SU-DHL-6 (cell line): Measurements from ENCODE around the gene ANGPTL2.

Experiments used
- H2AFZ ChIP-seq: fragments of 200-600 bp; sonication (generic); 2 replicates; pipeline ENCODE4 v1.6.1; 2014; ENCODE audit warnings: low read depth, mild to moderate bottlenecking, moderate library complexity, mixed read lengths, antibody characterized with exemption, low read length; ENCODE audit not compliant: severe bottlenecking
- H3F3A ChIP-seq: fragments of 200-600 bp; shearing (Covaris generic); 2 replicates; pipeline ENCODE4 v1.6.0; 2016; ENCODE audit warnings: antibody characterized with exemption, mild to moderate bottlenecking; ENCODE audit not compliant: insufficient read depth
- H3K27ac ChIP-seq: fragments of 200-600 bp; sonication (generic); 2 replicates; pipeline ENCODE4 v1.5.1; 2016; ENCODE audit warnings: low read depth, mild to moderate bottlenecking, low read length, moderate library complexity, mixed read lengths
- H3K27me3 ChIP-seq: fragments of 200-600 bp; sonication (generic), shearing (Covaris generic); 2 replicates; pipeline ENCODE4 v1.6.0; 2014; ENCODE audit warnings: mild to moderate bottlenecking, low read length
- H3K36me3 ChIP-seq: fragments of 200-600 bp; sonication (generic); 2 replicates; pipeline ENCODE4 v1.6.1; 2014; ENCODE audit warnings: mild to moderate bottlenecking, low read length, mixed read lengths
- H3K4me2 ChIP-seq: fragments of 300-600, 200-600 bp; shearing (Covaris generic), sonication (generic); 2 replicates; pipeline ENCODE4 v1.6.0; 2014; ENCODE audit warnings: low read length, low read depth, mild to moderate bottlenecking; ENCODE audit not compliant: poor library complexity, severe bottlenecking
- H3K4me3 ChIP-seq: fragments of 200-600 bp; sonication (generic); 2 replicates; pipeline ENCODE4 v1.5.1; 2014; ENCODE audit warnings: antibody characterized with exemption, low read length, mild to moderate bottlenecking, mixed read lengths; ENCODE audit not compliant: insufficient read depth, poor library complexity, severe bottlenecking
- H3K79me2 ChIP-seq: fragments of 200-600 bp; sonication (generic); 2 replicates; pipeline ENCODE4 v1.6.1; 2014; ENCODE audit warnings: mild to moderate bottlenecking, low read length, moderate library complexity; ENCODE audit not compliant: insufficient read depth
- H3K9ac ChIP-seq: fragments of 200-600 bp; sonication (generic); 2 replicates; pipeline ENCODE4 v1.7.0; 2014; ENCODE audit warnings: mild to moderate bottlenecking, low read length
- H3K9me2 ChIP-seq: fragments of 200-600 bp; sonication (generic); replicated peaks from 2 replicates; pipeline ENCODE4 v1.6.1; 2014; ENCODE audit warnings: low read length; ENCODE audit not compliant: insufficient read depth
- H3K9me3 ChIP-seq: fragments of 200-600 bp; sonication (generic); 2 replicates; pipeline ENCODE4 v1.6.1; 2014; ENCODE audit warnings: low read length, mixed read lengths; ENCODE audit not compliant: insufficient read depth
- H4K20me1 ChIP-seq: fragments of 200-600 bp; sonication (generic); 2 replicates; pipeline ENCODE4 v1.6.1; 2014; ENCODE audit warnings: low read depth, mild to moderate bottlenecking, antibody characterized with exemption, low read length, moderate library complexity, mixed read lengths
- EZH2phosphoT487 ChIP-seq: fragments of 200-600 bp; sonication (generic), shearing (Covaris generic); conservative IDR thresholded peaks from 2 replicates; pipeline ENCODE4 v1.6.1; 2018; ENCODE audit warnings: mild to moderate bottlenecking, antibody characterized with exemption, low read length, moderate library complexity, mixed read lengths
- TF ChIP-seq, protein P1 (sequence below): fragments of 200-600 bp; sonication (generic); IDR thresholded peaks from one replicate; pipeline ENCODE4 v1.5.1; 2017; ENCODE audit warnings: antibody characterized with exemption, mild to moderate bottlenecking, low read length, moderate library complexity; ENCODE audit not compliant: insufficient read depth, poor library complexity, severe bottlenecking

ANGPTL2 gene

DNA sequence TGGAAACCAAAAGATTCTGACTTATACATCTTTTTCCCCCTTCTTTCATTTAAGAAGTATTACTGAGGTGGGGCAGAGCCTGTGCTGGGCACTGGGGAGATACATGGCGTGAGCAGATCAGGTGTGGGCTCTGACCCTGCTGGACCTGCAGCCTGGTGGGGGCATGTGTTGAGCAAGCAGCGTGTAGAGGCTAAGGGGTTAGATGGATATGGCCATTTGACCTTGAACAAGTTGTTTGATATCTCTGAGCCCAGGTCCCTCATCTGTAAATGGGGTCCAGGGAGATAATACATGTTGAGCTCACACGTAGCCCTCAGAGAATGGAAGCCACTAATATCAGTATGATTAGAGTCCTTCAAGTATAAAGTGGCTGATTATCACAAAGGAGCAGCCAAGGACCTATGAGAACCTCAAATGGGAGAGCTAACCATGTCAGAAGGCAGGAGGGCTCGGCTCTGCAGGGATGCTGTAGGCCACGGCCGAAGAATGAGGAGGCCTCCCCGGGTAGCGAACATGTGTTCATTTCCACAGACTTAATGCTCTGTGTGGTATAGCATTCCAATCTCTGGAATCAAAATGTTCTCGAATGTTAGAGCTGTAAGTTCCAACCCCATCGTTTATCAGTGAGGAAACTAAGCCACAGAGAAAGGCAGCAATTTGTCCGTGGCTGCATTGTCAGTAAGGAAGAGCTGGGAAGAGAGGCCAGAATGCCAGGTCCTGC lies 15.4 kb upstream of the ANGPTL2 start:
- no peaks in the 10 kb centered on the region for H3K27me3 ChIP-seq
- no peaks in the 10 kb centered on the region for H3K9me2 ChIP-seq
- no peaks in the 10 kb centered on the region for H3F3A ChIP-seq
- no peak overlapping the region for H3K4me2 ChIP-seq
- no peak overlapping the region for H3K27ac ChIP-seq
- H3K9ac ChIP-seq, result no peak overlapping the region
- no peak overlapping the region for H2AFZ ChIP-seq
- no peaks in the 10 kb centered on the region for H3K79me2 ChIP-seq
- H3K36me3 ChIP-seq, result no peaks in the 10 kb centered on the region
- TF ChIP-seq, protein P1, sequence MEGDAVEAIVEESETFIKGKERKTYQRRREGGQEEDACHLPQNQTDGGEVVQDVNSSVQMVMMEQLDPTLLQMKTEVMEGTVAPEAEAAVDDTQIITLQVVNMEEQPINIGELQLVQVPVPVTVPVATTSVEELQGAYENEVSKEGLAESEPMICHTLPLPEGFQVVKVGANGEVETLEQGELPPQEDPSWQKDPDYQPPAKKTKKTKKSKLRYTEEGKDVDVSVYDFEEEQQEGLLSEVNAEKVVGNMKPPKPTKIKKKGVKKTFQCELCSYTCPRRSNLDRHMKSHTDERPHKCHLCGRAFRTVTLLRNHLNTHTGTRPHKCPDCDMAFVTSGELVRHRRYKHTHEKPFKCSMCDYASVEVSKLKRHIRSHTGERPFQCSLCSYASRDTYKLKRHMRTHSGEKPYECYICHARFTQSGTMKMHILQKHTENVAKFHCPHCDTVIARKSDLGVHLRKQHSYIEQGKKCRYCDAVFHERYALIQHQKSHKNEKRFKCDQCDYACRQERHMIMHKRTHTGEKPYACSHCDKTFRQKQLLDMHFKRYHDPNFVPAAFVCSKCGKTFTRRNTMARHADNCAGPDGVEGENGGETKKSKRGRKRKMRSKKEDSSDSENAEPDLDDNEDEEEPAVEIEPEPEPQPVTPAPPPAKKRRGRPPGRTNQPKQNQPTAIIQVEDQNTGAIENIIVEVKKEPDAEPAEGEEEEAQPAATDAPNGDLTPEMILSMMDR, result no peak
- no peak for TF ChIP-seq EZH2phosphoT487
- no peak overlapping the region for H3K4me3 ChIP-seq
- no peaks in the 10 kb centered on the region for H4K20me1 ChIP-seq
- H3K9me3 ChIP-seq, result no peaks in the 10 kb centered on the region

DNA sequence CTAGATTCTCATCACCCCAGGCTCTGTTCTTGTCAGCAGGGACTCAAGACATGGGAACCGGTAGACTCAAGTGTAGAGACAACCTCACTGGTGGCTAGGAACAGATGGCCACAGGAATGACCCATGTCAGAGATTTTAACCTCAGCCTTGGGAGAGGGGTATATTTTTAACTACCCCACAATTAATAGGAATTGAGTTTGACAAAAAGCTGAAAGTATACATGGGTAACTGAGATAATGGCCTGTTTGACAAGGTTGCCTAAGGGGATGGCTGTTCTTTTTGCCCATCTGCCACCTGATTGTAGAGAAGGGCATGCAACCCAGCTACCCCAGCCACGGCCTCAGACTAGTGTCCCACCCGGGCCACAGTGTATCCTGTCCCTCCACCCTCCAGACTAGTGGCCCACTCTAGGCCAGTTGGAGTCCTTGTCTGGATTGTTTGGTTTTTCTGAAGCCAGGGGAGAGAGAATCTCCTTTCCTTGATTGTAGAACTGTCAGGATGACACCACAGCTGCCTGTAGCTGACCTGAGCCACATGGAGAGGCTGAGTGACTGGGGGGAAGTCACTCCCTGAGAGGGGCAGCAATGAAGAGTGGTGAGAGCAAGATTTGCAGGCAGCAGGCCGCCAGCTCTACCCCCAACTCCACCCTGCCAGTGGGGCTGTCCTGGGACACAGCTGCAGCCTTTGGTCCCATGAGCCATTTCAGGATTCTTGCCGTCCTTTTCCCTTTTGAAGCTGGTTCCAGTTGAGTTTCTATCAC lies 14.6 kb upstream of the ANGPTL2 start:
- no peaks in the 10 kb centered on the region for H3K9me3 ChIP-seq
- H3F3A ChIP-seq, result no peaks in the 10 kb centered on the region
- TF ChIP-seq, protein P1, result no peak
- no peak for TF ChIP-seq EZH2phosphoT487
- no peaks in the 10 kb centered on the region for H3K27me3 ChIP-seq
- no peaks in the 10 kb centered on the region for H3K79me2 ChIP-seq
- H3K4me2 ChIP-seq, result no peak overlapping the region
- no peaks in the 10 kb centered on the region for H3K9me2 ChIP-seq
- H3K4me3 ChIP-seq, result no peak overlapping the region
- H4K20me1 ChIP-seq, result no peaks in the 10 kb centered on the region
- H2AFZ ChIP-seq, result no peak overlapping the region
- no peak overlapping the region for H3K27ac ChIP-seq
- H3K9ac ChIP-seq, result no peak overlapping the region
- H3K36me3 ChIP-seq, result no peaks in the 10 kb centered on the region

DNA sequence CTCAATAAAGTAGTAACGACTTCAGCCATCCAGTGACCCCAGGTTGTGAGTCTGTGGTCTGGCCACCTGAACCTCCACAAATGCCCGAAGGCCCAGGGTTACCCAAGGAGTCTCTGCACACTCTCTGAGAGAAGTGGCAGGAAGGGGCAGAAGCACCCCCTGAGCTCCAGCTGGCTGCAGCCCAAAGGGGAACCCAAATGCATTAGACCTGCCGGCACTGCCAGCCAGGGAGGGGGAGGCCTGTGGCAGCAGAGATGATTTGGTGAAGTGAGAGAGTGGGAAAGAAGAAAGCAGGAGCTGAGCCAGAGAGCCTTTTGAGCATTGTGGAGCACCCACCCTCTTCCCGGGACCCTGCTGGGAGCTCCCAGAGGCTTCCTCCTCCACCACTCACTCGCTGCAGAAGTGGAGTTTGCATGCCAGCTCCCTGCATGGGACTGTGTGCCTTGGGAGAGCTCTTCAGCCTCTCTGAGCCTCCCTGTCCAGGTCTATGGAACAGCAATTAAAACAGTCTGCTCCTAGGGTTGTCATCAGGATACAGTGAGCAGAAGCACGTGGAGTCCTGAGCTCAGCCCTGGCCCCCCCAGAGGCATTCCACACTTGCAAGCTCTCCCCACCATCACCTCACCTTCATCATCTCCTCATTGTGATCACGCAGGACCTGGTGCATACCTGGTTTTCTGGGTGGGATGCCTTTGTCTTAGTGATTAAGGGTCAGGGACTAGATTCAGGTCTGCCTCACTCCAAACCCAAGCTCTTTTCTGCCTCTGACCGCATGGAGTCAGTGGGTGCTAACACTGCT lies 13.8 kb upstream of the ANGPTL2 start:
- Histone ChIP-seq H3K36me3 (no peaks in the 10 kb centered on the region), H3K27ac (no peak overlapping the region), H3K27me3 (no peaks in the 10 kb centered on the region), H3K9ac (no peak overlapping the region), H3F3A (no peaks in the 10 kb centered on the region), H3K4me3 (no peak overlapping the region), H3K9me3 (no peaks in the 10 kb centered on the region), H3K9me2 (no peaks in the 10 kb centered on the region), H2AFZ (no peak overlapping the region), H4K20me1 (no peaks in the 10 kb centered on the region), H3K4me2 (no peak overlapping the region), H3K79me2 (no peaks in the 10 kb centered on the region)
- TF ChIP-seq EZH2phosphoT487, result no peak
- TF ChIP-seq, protein P1, result no peak
